ENCODE results near the gene CCDC18.
A peak's percentile ranks its signal among the peaks of the same experiment; 100 is the strongest.
"Not testable (repeated sequence)": the region's sequence is repeated elsewhere in the genome, so short reads cannot be mapped to it uniquely, and the experiment has no call there.

CCDC18 gene

DNA sequence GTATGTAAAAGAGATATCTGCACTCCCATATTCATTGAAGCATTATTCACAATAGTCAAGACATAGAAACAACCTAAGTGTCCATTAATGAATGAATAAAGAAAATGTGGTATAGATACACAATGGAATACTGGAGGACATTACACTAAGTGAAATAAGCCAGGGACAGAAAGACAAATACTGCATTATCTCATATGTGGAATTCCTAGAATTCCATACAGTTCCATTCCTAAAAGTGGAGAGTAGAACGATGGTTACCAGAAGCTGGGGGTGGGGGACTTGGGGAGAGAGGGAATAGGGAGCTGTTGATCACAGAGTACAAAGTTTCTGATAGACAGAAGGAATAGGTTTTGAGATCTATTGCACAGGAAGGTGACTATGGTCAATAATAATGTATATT is 7.7 kb upstream of the CCDC18 start:
- DNase-seq, result no peak

DNA sequence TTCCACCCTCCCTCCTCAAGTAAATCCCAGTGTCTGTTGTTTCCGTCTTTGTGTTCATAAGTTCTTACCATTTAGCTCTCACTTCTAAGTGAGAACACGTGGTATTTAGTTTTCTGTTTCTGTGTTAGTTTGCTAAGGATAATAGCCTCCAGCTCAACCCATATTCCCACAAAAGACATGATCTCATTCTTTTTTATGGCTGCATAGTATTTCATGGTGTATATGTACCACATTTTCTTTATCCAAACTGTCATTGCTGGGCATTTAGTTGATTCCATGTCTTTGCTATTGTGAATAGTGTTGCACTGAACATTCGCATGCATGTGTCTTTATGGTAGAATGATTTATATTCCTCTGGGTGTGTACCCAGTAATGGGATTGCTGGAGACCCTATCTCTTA is 5.9 kb upstream of the CCDC18 start:
- not testable (repeated sequence) for DNase-seq

DNA sequence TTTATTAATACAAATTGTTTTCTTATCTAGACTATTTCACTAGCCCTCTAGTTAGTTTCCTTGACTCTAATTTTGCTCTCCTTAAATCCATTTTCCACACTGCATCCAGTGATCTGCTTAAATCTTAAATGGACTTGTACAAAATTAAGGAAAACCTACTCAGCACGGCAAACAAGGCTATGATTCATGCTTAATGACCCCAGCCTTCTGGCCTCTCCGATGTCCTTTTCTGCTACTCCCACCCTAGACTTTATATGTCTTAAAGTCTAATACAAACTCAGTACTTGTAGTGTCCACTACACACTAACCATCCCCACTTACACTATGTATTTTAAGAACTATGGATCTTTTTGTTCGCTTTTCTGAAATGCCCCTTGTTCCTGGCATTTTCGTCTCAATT is 2.5 kb upstream of the CCDC18 start:
- peak; percentile 32 for DNase-seq

DNA sequence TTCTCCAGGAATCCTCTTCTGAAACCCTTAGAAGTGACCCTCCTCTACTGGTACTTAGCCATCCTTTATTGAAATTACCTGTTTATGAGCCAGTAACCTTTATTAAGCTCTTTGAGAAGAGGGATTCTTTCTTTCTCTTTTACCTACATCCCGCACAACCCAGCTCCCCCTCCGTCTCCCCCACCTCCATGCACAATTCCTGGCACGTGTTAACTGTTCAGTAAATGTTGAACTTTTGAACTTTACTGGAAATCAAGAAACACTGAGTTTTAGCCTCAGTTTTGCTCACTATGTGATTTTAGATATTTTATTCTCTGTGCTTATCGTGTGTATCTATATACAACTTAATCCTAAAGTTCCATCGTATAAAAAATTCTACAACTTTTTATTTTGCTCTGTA is 2.1 kb upstream of the CCDC18 start:
- DNase-seq, result peak; percentile 47

DNA sequence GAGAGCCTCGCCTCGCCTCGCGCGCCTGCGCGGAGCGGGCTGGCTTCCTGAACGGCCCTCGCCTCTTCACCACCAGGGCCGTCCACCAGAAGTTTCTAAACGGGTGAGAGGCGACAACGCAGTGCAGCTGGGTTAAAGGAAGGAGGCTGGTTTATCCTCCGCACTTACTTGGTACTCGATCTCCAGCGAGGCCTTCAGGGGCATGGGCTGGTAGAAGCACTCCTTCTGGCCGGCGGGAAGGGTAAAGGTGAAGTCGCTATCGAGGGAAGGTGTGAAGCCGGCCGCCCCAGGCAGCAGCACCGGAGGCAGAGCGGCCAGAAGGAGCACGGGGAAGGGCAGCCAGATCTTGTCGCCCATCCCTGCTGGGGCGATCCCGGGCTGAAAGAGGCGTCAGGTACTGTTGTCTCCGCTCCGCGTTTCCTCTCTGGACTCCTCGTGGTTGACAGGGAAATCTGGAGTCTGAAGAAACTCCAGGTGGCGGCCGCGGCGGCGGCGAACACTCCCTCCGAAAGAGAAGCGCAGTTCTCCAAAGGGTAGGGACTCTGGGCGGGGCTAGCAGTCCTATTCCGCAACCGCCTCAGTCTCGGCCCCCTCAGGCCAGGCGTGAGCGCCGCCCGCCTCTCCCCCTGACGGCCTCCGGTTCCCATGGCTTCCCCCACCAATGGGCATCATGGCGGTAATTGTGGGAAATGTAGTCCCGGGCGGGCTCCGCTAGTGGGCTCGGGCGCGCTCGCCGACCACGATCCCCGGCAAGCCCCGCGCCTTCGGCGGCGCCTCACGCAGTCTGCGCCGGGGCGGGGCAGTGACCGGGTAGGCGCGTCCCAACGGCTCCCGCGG is 420 bp upstream of the CCDC18 start, which contains the start of gene TMED5:
TSS of gene TMED5 (minus strand) at position 528 of the 837 bp plus-strand sequence. CDS start at position 357, 171 bp downstream.
- DNase-seq, result peak; percentile 97

DNA sequence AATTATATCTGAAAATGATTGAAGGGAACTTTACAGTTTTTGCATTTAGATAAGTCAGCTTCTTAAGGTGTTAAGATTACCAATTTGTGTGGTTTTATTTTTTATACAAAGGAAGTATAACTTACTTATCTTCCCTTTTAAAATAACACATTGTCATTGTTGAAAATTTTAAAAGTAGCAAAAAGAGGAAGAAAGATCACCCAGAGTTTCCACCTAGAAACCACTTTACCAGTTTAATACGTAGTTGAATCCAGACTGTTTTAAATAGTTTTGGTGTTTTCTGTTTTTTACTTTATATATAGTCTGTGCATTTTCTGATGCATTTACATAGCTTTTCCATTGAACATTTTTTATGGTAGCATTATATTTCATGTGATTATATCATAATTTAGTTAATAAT is 6.1 kb downstream of the CCDC18 start:
- DNase-seq, result no peak

DNA sequence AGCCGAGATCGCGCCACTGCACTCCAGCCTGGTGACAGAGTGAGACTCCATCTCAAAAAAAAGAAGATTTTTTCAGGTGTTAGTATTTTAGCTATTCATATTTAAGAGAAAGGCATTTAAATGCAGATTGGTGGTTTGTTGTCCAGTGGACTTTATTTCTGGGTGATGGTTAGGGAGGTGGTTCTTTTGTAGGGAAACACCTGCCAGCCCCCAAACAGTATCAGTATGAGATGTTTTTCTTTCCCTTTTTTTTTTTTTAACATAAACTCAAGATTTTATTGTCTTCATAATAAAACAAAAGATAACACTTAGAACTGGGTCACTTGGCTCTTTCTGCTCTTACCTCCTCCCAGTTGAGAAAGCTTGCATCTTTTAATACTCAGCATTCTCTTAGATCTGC is 9.9 kb downstream of the CCDC18 start:
- DNase-seq, result no peak

DNA sequence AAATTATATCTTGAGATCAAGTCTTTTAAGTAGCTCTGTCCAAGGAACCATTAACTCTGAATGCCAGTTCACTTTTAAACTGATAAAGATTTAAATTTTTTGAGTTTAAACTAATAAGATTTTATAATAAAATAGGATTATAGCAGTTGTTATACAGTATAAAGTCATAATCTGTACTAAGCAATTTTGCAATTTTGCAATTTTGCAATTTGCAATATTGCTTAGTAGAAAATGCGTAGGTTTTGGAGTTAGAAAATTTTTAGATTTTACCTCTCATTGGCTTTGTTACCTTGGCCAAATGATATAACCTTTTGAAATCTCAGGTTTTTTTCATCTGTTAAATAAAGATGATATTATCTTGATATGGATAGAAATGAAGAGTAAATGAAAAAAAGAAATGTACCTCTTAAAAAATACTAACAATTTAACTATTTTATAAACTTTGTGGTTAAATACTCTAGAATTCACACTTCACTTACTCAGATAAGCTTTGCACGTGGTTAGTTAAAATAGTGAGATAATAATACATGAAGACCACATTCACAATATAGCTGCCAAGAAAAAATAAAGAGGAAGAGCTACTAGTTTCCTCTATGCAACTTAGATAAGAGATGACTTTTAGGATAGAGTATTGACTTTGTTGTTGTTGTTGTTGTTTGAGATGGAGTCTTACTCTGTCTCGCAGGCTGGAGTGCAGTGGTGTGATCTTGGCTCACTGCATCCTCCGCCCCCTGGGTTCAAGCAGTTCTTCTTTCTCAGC is 13.9 kb downstream of the CCDC18 start:
- no peak for DNase-seq

DNA sequence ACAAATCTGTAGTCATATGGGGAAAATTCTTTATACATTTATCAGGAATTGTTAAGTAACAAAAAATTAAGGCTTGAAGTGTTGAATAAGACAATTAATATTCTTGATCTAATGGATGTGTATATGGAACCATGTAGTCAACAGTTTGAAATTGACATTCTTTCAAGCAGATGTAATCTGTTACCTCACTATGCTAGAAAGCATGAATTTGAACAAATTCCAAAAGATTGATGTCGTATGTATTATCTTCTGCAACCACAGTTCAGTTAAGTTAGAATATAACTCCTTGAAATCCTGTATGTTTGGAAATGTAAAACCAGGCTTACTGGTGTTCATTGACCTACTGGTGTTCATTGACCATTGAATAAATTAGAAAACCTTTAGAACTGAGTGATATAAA is 16.1 kb downstream of the CCDC18 start:
- DNase-seq, result no peak

DNA sequence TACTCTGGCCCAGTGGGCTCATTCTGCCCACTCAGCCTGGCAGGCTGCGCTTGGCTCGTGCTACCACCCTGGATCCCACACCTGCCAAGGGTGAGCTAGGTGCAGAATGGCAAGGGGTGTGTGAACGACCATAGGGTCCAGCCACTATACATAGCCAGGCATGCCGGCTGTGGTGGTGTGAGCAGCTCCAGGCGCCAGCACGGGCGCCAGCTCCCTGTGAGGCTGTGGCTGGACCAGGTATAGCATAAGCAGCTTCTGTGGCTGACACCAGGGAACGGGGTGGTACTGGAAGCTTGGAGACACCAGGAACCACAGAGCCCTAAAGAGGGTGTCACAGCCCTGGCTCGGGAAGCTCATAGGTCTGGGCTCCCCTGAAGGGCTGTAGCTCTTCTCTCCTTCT is 18.6 kb downstream of the CCDC18 start:
- no peak for DNase-seq

DNA sequence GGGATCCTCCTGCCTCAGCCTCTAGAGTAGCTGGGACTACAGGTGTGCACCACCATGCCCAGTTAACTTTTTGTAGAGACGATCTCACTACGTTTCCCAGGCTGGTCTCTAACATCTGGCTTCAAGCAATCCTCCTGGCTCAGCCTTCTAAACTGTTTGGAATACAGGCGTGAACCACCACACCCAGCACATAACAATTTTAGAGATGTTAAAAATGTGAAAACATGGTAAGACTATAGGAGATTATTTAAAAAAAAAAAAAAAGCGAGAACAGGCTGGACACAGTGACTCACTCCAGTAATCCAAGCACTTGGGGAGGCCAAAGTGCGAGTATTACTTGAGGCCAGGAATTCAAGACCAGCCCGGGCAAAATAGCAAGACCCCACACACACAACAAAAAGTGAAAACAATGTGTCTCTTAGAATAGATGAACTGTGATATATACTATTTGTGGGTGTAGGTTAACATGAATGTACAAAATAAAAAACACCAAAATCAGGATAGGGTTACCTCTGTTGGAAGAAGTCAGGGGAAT is 19.6 kb downstream of the CCDC18 start:
- no peak for DNase-seq

DNA sequence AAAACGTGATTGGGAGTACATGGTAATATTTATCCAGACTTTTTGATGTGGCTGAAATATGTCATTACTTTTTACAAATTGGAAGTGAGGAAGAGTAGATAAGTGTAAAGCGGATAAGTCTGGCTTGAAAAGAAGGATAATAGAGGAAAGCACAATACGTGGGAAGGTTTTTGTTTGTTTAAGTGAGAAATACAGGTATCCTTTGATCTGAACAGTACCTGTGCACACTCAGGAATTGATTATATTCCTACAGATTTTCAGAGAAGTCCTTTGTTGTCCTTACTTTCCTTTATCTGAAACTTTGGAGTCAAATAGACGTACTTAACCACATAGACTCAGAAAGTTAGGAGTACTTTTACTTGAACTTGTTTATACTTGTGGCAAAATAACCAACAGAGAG is 20.2 kb downstream of the CCDC18 start:
- no peak for DNase-seq

DNA sequence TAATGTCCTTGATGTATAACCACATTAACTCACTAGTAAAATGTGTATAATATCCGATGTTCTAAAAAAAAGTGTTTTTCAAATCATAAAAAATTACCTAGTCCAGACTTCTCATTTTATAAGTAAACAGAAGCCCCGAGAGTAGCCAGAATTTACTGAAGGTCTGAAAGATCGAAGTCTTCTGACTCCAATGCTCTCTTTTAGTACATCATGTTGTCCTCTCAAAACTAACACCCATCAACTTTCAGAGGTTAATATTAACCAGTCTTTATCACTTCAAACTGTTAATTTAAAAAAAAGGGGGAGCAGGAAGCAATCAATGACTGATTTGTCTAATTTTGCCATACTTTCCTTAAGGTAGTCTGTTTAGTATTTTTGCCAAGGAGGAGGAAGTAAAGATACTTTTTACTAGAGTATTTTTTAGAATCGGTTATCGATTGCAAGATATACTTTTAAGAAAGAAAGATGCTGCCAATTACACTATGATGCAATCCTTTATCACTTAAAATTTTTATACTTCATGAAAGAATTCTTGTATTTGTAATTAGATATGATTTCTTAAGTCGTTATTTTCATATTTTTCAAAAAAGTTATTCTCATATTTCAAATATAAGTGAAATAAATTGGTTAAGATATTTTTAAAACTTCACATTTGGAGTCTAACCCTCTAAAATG is 25.5 kb downstream of the CCDC18 start:
- no peak for DNase-seq

DNA sequence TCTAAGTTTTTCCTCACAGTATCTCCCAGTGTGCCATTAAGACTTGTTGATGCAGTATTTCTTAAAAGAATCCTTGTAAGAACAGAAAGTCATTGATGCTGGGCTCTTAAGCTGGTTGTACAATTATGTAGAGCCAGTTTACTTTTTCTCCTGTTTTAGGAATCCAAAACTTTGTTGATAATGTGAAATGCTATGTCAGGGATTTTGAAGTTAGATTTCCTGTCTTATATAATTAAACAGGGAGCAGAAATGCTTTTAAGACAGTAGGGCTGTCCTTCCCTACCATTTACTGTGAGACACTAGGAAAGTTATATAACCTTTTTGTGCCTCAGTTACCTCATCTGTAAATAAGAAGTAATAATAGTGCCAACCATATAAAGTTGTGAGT is 26.0 kb downstream of the CCDC18 start:
- DNase-seq, result no peak

DNA sequence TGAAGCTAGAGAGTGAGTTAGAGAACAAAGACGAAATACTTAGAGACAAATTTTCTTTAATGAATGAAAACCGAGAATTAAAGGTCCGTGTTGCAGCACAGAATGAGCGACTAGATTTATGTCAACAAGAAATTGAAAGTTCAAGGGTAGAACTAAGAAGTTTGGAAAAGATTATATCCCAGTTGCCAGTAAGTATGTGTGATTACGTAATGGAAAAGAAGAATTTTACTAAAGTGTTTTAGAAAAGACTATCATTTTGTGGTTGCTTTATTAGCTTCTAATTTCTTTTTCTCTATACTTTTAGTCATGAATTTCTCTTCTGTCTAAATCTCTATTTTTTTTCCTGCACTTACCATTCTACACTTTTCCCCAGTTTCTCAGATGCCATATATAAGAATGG is 26.7 kb downstream of the CCDC18 start:
- DNase-seq, result no peak

DNA sequence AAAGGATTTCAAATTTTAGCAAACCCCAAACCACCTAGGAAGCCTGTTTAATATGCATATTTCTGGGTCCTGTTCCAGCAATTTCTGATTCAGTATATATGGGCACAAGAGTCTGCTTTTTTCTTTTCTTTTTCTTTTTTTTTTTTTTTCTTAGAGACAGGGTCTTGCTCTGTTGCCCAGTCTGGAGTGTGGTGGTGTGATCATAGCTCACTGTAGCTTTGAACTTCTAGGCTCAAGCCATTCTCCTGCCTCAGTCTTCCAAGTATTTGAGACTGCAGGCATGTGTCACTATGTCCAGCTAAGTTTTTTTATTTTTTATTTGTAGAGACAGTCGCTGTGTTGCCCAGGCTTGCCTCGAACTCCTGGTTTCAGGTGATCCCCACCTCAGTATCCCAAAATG is 34.8 kb downstream of the CCDC18 start:
- no peak for DNase-seq

DNA sequence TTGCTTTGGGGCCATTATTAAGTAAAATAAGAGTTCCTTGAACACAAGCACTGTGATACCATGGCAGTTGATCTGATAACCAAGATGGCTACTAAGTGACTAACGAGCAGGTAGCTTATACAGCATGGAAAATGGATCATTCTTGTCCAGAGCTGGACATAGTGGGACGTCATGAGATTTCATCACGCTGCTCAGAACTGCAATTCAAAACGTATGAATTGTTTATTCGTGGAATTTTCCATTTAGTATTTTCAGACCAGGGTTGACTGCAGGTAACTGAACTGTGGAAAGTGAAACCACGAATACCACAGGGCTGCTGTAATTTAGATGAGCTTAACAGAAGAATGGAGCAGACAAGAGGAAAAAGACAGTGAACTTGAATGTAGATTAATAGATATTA is 38.9 kb downstream of the CCDC18 start:
- no peak for DNase-seq

DNA sequence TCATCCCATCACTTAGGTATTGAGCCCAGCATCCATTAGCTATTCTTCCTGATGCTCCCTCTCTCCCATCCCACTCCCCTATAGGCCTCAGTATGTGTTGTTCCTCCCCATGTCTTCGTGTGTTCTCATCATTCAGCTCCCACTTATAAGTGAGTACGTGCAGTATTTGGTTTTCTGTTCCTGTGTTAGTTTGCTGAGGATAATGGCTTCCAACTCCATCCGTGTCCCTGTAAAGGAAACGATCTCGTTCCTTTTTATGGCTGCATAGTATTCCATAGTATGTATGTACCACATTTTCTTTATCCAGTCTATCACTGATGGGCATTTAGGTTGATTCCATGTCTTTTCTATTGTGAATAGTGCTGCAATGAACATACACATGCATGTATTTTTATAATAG is 40.2 kb downstream of the CCDC18 start:
- not testable (repeated sequence) for DNase-seq

DNA sequence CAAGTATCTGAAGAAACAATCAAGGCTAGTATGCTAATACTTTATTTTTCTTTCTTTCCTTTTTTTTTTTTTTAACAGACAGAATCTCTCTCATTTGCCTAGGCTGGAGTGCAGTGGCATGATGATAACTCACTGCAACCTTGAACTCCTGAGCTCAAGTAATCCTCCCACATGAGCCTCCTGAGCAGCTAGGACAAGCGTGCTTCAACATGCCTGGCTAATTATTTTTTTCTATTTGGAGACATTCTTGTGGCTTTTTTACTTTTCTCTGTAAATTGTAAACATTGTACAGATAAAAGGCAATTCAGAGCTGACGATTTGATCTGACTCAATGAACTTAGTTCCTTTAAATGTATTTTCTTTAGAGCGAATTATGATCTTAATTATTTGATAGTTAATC is 41.4 kb downstream of the CCDC18 start:
- no peak for DNase-seq

DNA sequence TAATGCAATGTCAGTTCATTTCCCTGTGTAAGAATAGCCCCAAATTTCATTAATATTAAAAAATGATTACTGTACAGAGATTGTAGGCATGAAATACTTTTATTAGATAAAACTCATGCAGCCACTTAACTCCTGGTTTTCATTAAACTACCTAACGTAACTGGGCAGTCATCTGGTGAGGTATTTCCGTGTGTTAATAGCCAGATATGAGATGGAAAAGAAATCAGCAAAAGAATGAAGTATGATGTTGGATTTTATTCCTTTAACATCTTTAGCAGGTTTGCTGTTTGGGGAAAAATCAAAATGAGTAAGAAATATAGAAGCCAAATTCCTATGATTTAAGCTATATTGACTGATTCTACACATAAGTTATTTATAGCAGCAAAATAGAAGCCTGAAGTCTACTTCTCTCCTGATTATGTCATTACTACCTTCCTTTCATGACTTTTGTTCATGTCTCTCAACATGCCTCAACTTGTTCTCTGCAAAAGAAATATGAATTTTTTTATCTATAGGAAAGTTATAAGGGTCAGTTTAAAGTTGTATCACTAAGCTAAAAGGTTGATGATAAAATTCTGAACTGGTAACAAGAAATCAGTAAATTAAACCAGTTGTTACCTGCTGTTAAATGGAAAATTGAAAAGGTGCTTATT is 42.6 kb downstream of the CCDC18 start:
- DNase-seq, result no peak

DNA sequence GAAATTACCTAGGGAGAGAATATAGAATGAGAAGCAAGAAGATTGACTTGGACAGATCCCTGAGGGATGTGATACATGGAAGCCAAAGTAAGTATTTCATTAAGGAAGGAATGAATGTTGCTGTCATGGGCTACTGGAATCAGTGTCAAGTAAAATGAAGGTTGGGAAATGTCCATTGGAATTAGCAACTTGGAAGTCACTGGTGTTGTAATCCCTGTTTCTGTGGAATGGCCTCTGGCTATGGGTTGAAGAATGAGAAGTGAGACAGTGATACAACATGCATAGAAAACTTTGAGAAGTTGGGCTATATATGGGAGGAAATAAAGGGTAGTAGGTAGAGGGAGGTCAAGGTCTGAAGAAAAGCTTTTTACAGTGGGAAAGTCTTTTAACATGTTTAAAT is 54.7 kb downstream of the CCDC18 start:
- no peak for DNase-seq

DNA sequence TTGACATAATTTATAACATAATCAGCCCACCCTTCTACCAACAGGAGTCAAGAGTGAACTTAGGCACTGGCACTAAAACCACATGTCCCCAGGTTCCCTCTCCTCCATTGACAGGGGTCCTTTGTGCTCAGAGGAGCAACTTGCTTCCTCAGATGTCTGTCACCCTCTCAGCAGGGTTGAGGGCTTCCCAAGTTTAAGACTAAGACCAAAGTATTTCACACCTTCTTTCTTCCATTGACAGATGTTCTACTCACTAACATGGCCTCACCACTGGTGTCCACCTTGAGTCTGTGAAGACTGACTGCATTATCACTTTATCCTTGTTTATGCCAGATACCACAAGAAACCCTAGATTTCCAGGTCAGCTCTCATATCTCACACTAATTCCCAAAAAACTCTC is 56.5 kb downstream of the CCDC18 start:
- DNase-seq, result no peak

DNA sequence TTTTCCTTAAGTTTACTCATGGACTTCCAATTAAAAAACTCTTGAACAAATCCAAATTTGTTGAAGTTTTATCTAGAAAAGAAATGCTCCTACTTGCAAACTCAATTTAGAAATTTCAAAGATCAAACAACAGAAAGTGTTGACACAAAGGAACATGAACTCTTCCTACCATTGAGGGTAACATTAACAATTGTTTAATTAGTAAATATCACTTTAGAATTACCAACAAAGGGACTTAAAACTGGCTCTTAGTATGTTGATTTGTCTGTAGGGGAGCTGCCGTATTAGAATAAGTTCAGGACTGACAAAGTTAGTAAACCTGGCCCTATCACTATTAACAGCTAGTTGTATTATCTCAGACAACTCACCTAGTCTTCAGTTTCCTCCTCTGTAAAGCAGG is 57.9 kb downstream of the CCDC18 start:
- DNase-seq, result peak; percentile 37

Data from NCI-H69 (cell line).